Testis (tissue), 3 donors: ENCODE results near the gene ADAMTS16. TPM values are rescaled to one million over a fixed set of nuclear protein-coding genes. Genes with fewer than 3 reads are reported as not detected.

ENCODE experiments used
- DNase-seq: peaks from one replicate; pipeline ENCODE4 v3.0.0-alpha.2; 2019
- H3K27ac ChIP-seq, 2 donors: fragments of 200-600 bp; sonication (generic); one replicate each; pipeline ENCODE4 v1.5.1; 2019
- H3K27me3 ChIP-seq: fragments of 200-600 bp; sonication (generic); one replicate; pipeline ENCODE4 v1.5.1; 2019
- H3K36me3 ChIP-seq: fragments of 200-600 bp; sonication (generic); one replicate; pipeline ENCODE4 v1.5.1; 2017; ENCODE audit warnings: low read depth; ENCODE audit errors: missing control alignments
- H3K4me1 ChIP-seq: fragments of 200-600 bp; sonication (generic); one replicate; pipeline ENCODE4 v1.5.1; 2019
- H3K4me3 ChIP-seq, 2 donors: fragments of 200-600 bp; sonication (generic); one replicate each; pipeline ENCODE4 v1.5.1; 2017 to 2019
- H3K9me3 ChIP-seq: fragments of 200-600 bp; sonication (generic); one replicate; pipeline ENCODE4 v1.5.1; 2017
- CTCF ChIP-seq, 3 experiments: fragments of 450-650 bp in 2 of 3; fragments of 200-600 bp in 1 of 3; sonication (generic) in 1 of 3; IDR thresholded peaks; one replicate each; pipeline ENCODE4 v1.5.1; 2016 to 2019; ENCODE audit warnings: antibody characterized with exemption in 3 of 3, mild to moderate bottlenecking in 2 of 3, moderate library complexity in 1 of 3
- POLR2A ChIP-seq: fragments of 450-650 bp; IDR thresholded peaks from one replicate; pipeline ENCODE4 v1.6.1; 2017; ENCODE audit warnings: antibody characterized with exemption, mild to moderate bottlenecking, moderate library complexity
- WGBS, 2 donors: methylation state at CpG; one replicate each; pipeline ENCODE4 v1.1.5; 2018; 5-methylcytosine and 5-hydroxymethylcytosine counted together
- intact Hi-C: fragments of 100-400 bp; cut with DNase I; formaldehyde crosslinking; loops from one replicate; pipeline ENCODE4 v1.15.1; 2023; ENCODE audit warnings: low total_unique reads
- polyA plus RNA-seq: library from polyadenylated mRNA; stranded (reverse); fragments of 350-450 nt; fragmentation: Illumina TruSeq; extraction: RNeasy Lipid Tissue Mini Kit (QIAGEN cat#74804); gene quantifications from one replicate; pipeline ENCODE4 v1.2.3, GENCODE V29; 2014; ENCODE audit warnings: low read depth, low replicate concordance; ENCODE audit not compliant: insufficient read depth
- total RNA-seq, 2 donors: library from RNA; depleted of rRNA; stranded (reverse); fragments of >200 nt; gene quantifications; one replicate each; pipeline ENCODE4 v1.2.3, GENCODE V29; 2016

Gene ADAMTS16
- total and polyA plus RNA-seq, 3 donors from 2014 or later, result 0.16 to 4.7 (median 0.37) TPM

- intact Hi-C loops, result no loop called here
- H3K4me1 ChIP-seq, result no peaks in the 10 kb centered on the region
- H3K27me3 ChIP-seq, result no peaks in the 10 kb centered on the region
- no peak for DNase-seq
- no peaks in the 10 kb centered on the region for H3K9me3 ChIP-seq
- H3K27ac ChIP-seq, result no peak overlapping the region
- no peak for TF ChIP-seq POLR2A
- TF ChIP-seq CTCF (IDR thresholded peaks at IDR 0.05), result no peak
- H3K36me3 ChIP-seq, result no peaks in the 10 kb centered on the region
- no peak overlapping the region for H3K4me3 ChIP-seq
- 54 to 66% methylated on average over 10 of the region's 10 CpGs for WGBS, 2 donors
Observed at GRCh38 chr5:5304361-5305020, 164.4 kb downstream of the ADAMTS16 start.

GRCh38 chr5:5306696-5307095 is 166.6 kb downstream of the ADAMTS16 start:
- H3K27me3 ChIP-seq, result no peaks in the 10 kb centered on the region
- 47 to 60% methylated on average over 7 of the region's 7 CpGs for WGBS, 2 donors
- intact Hi-C loops, result no loop called here
- TF ChIP-seq CTCF (IDR thresholded peaks at IDR 0.05) (no peak), POLR2A (no peak)
- H3K4me3 ChIP-seq, result no peak overlapping the region
- no peak for DNase-seq
- H3K27ac ChIP-seq, result no peak overlapping the region
- no peaks in the 10 kb centered on the region for H3K9me3 ChIP-seq
- H3K36me3 ChIP-seq, result no peaks in the 10 kb centered on the region
- no peaks in the 10 kb centered on the region for H3K4me1 ChIP-seq

- intact Hi-C loops, result no loop called here
- H3K27ac ChIP-seq, result no peak overlapping the region
- no peak for DNase-seq
- no peaks in the 10 kb centered on the region for H3K9me3 ChIP-seq
- no peak overlapping the region for H3K4me3 ChIP-seq
- no peaks in the 10 kb centered on the region for H3K27me3 ChIP-seq
- H3K4me1 ChIP-seq, result no peaks in the 10 kb centered on the region
- H3K36me3 ChIP-seq, result no peaks in the 10 kb centered on the region
- TF ChIP-seq POLR2A, result no peak
- TF ChIP-seq CTCF (IDR thresholded peaks at IDR 0.05), result no peak
- WGBS, 2 donors, result 88 to 95% methylated on average over 4 to 5 of the region's 5 CpGs
Observed at GRCh38 chr5:5308319-5308718, 168.2 kb downstream of the ADAMTS16 start.

GRCh38 chr5:5309645-5310044 is 169.5 kb downstream of the ADAMTS16 start:
- WGBS, 2 donors, result 79 to 80% methylated on average over 1 to 5 of the region's 5 CpGs

More at GRCh38 chr5:5309645-5310044, 169.5 kb downstream of the ADAMTS16 start:
- H3K27ac ChIP-seq, result no peak overlapping the region
- H3K9me3 ChIP-seq, result no peaks in the 10 kb centered on the region
- intact Hi-C loops, result no loop called here
- no peaks in the 10 kb centered on the region for H3K27me3 ChIP-seq
- H3K4me1 ChIP-seq, result no peaks in the 10 kb centered on the region
- H3K4me3 ChIP-seq, result no peak overlapping the region
- no peak for TF ChIP-seq CTCF (IDR thresholded peaks at IDR 0.05)
- TF ChIP-seq POLR2A, result no peak
- no peak for DNase-seq
- no peaks in the 10 kb centered on the region for H3K36me3 ChIP-seq
